K562 (cell line): ENCODE measurements around the gene SPAM1. TPM values are rescaled to one million over a fixed set of nuclear protein-coding genes. Genes with fewer than 3 reads are reported as not detected.
A peak's percentile ranks its signal among the peaks of the same experiment; 100 is the strongest.

Source experiments
- BHLHE40 ChIP-seq: IDR thresholded peaks from 2 replicates; pipeline ENCODE4 v1.6.1; 2011; ENCODE audit warnings: low read length, improper control_type of control experiment
- BRF1 ChIP-seq: IDR thresholded peaks from 3 replicates; pipeline ENCODE4 v1.6.1; 2011; ENCODE audit warnings: borderline replicate concordance, mild to moderate bottlenecking; ENCODE audit not compliant: insufficient read length; ENCODE audit errors: extremely low read depth
- CC2D1A ChIP-seq: fragments of 450-650 bp; IDR thresholded peaks from 2 replicates; pipeline ENCODE4 v1.6.1; 2017; ENCODE audit warnings: mild to moderate bottlenecking
- CEBPB ChIP-seq: fragments of 450-650 bp; IDR thresholded peaks from 2 replicates; pipeline ENCODE4 v1.6.1; 2016; ENCODE audit warnings: missing genetic modification characterization, missing compliant biosample characterization
- CHD1 ChIP-seq: fragments of 200-600 bp; sonication (generic); IDR thresholded peaks from one replicate; pipeline ENCODE4 v1.6.1; 2012; ENCODE audit warnings: mild to moderate bottlenecking, moderate library complexity, low read length, inconsistent platforms
- FOXP1 ChIP-seq: sonication (generic); formaldehyde crosslinking; IDR thresholded peaks from 2 replicates; pipeline ENCODE4 v1.8.0; 2022; ENCODE audit warnings: mild to moderate bottlenecking, missing genetic modification reagents
- IFI16 ChIP-seq: fragments of 250-450 bp; sonication (Bioruptor Pico); IDR thresholded peaks from 2 replicates; pipeline ENCODE4 v2.1.2; 2022; ENCODE audit warnings: mild to moderate bottlenecking, inconsistent platforms
- ILK ChIP-seq: fragments of 450-650 bp; IDR thresholded peaks from 2 replicates; pipeline ENCODE4 v1.6.1; 2016; ENCODE audit warnings: missing genetic modification characterization, low read depth, mild to moderate bottlenecking, missing compliant biosample characterization, moderate library complexity, borderline replicate concordance
- NCOA4 ChIP-seq: fragments of 450-650 bp; IDR thresholded peaks from 2 replicates; pipeline ENCODE4 v1.6.1; 2018; ENCODE audit warnings: mild to moderate bottlenecking; ENCODE audit not compliant: partially characterized antibody
- NFE2L1 ChIP-seq: fragments of 450-650 bp; IDR thresholded peaks from 2 replicates; pipeline ENCODE4 v1.6.1; 2016; ENCODE audit warnings: missing genetic modification characterization, low read depth, mild to moderate bottlenecking, missing compliant biosample characterization, moderate library complexity, borderline replicate concordance
- NR4A1 ChIP-seq, 2 experiments: fragments of 250-450 bp in 1 of 2; fragments of 450-650 bp in 1 of 2; sonication (Bioruptor Pico) in 1 of 2; IDR thresholded peaks; 2 replicates each; pipeline versions ENCODE4 v1.4.0 to v1.6.1; 2016 to 2020; ENCODE audit warnings: mild to moderate bottlenecking in 2 of 2, missing compliant biosample characterization in 1 of 2, missing genetic modification characterization in 1 of 2, moderate library complexity in 1 of 2
- SAP30 ChIP-seq: fragments of 200-600 bp; sonication (generic); IDR thresholded peaks from 2 replicates; pipeline ENCODE4 v1.6.1; 2012; ENCODE audit warnings: borderline replicate concordance, low read depth, mild to moderate bottlenecking, moderate library complexity, low read length, control low read depth, inconsistent platforms; ENCODE audit not compliant: insufficient read depth, poor library complexity, severe bottlenecking
- TBP ChIP-seq: optimal IDR thresholded peaks from 2 replicates; pipeline ENCODE3; 2011; ENCODE audit warnings: low read depth, low read length, improper control_type of control experiment
- ZBTB8A ChIP-seq: fragments of 450-650 bp; IDR thresholded peaks from 2 replicates; pipeline ENCODE4 v1.6.1; 2018; ENCODE audit warnings: mild to moderate bottlenecking, moderate library complexity; ENCODE audit not compliant: partially characterized antibody
- ZNF224 ChIP-seq: sonication (generic); formaldehyde crosslinking; IDR thresholded peaks from 2 replicates; pipeline ENCODE4 v1.8.0; 2022; ENCODE audit warnings: mild to moderate bottlenecking, missing genetic modification reagents
- ZNF561 ChIP-seq: fragments of 450-650 bp; formaldehyde crosslinking; conservative IDR thresholded peaks from 2 replicates; pipeline ENCODE4 v1.4.0; 2020; ENCODE audit warnings: mild to moderate bottlenecking, moderate library complexity
- polyA plus RNA-seq, 8 experiments: library from polyadenylated mRNA; depleted of rRNA in 4 of 8; stranded (reverse) in 5 of 8; unstranded in 3 of 8; fragments of >200 nt; fragmentation: Nextera tagmentation in 2 of 8; fragmentation: Illumina TruSeq in 1 of 8; extraction: Ambion mirVana in 2 of 8; extraction: Trizol in 1 of 8; gene quantifications; 2 replicates each; pipeline versions ENCODE4 v1.2.1 to v1.2.3, GENCODE V29; 2011 to 2014; ENCODE audit warnings: inconsistent platforms in 1 of 8, missing spikeins in 1 of 8
- total RNA-seq, 7 experiments: library from RNA; depleted of rRNA in 6 of 7; stranded (reverse); fragments of >200 nt in 6 of 7; fragmentation: Illumina TruSeq in 2 of 7; extraction: Trizol in 2 of 7; gene quantifications; 2 replicates each; pipeline versions ENCODE4 v1.2.1 to v1.2.3, GENCODE V29; 2011 to 2021; ENCODE audit warnings: low replicate concordance in 1 of 7
- TF ChIP-seq, protein P1 (sequence below), 3 experiments: fragments of 200-800 bp in 1 of 3; fragments of 250-450 bp in 1 of 3; fragments of 450-650 bp in 1 of 3; sonication (Bioruptor Pico) in 1 of 3; sonication (Bioruptor generic) in 1 of 3; formaldehyde crosslinking in 1 of 3; IDR thresholded peaks; 2 replicates each; pipeline versions ENCODE4 v1.6.1 to v1.8.0; 2016 to 2022; ENCODE audit warnings: mild to moderate bottlenecking in 2 of 3, missing genetic modification characterization in 2 of 3, missing compliant biosample characterization in 1 of 3, moderate library complexity in 1 of 3
- TF ChIP-seq, protein P2 (sequence below): fragments of 250-450 bp; sonication (Bioruptor Pico); IDR thresholded peaks from 2 replicates; pipeline ENCODE4 v1.4.0; 2020; ENCODE audit warnings: borderline replicate concordance
- TF ChIP-seq, protein P3 (sequence below): fragments of 250-450 bp; sonication (Bioruptor Pico); IDR thresholded peaks from 2 replicates; pipeline ENCODE4 v1.8.0; 2022; ENCODE audit warnings: inconsistent platforms, mild to moderate bottlenecking, moderate library complexity, borderline replicate concordance
- TF ChIP-seq, protein P4 (sequence below): sonication (generic); formaldehyde crosslinking; IDR thresholded peaks from 2 replicates; pipeline ENCODE4 v1.5.0; 2020; ENCODE audit warnings: missing genetic modification reagents

Gene SPAM1
- total and polyA plus RNA-seq, 9 of the 15 experiments (the other 6 are each of a cell fraction or from before 2014, with no cell fraction given) = not detected

DNA sequence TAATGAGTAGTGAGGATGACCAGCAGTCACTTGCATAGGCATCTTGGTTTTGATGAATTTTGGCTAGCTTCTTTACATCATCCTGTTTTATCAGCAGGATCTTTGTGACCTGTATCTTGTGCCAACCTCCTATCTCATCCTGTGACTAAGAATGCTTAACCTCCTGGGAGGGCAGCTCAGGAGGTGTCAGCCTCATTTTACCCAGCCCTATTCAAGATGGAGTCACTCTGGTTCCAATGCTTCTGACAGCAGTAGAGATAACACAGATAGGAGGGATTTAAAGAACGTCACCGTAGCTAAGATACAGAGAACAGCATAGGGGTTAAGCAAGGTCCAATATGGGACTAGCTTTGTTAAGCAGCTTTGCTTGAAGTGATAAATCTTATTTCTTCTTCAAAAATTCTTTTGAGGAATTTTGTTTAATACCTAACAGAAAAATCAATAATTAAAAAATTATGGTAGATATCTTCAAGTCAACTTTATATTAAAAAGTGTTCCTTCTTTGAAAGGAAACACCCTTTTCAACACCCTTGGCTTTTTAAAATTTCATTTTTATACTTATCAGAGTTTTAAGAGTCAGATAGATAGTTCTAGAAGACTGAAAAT, 68.0 kb downstream of the SPAM1 start (continued):
- TF ChIP-seq ZNF561 (CRISPR knock-in tag) (peak; percentile 88), ZBTB8A (no peak), FOXP1 (CRISPR knock-in tag) (no peak), NCOA4 (no peak), IFI16 (CRISPR knock-in tag) (no peak), ILK (tag) (peak; percentile 85), NFE2L1 (tag) (no peak), CC2D1A (no peak), CHD1 (no peak), NR4A1 (CRISPR knock-in tag; IDR thresholded peaks at IDR 0.05) (peak; percentile 95; the same call in 1 of the 2 replicates), NR4A1 (tag; IDR thresholded peaks at IDR 0.05) (peak; percentile 66; the same call in 1 of the 2 replicates), TBP (no peak), CEBPB (tag) (no peak), SAP30 (no peak), ZNF224 (CRISPR knock-in tag) (no peak), BHLHE40 (no peak), BRF1 (no peak)
- TF ChIP-seq, protein P1, sequence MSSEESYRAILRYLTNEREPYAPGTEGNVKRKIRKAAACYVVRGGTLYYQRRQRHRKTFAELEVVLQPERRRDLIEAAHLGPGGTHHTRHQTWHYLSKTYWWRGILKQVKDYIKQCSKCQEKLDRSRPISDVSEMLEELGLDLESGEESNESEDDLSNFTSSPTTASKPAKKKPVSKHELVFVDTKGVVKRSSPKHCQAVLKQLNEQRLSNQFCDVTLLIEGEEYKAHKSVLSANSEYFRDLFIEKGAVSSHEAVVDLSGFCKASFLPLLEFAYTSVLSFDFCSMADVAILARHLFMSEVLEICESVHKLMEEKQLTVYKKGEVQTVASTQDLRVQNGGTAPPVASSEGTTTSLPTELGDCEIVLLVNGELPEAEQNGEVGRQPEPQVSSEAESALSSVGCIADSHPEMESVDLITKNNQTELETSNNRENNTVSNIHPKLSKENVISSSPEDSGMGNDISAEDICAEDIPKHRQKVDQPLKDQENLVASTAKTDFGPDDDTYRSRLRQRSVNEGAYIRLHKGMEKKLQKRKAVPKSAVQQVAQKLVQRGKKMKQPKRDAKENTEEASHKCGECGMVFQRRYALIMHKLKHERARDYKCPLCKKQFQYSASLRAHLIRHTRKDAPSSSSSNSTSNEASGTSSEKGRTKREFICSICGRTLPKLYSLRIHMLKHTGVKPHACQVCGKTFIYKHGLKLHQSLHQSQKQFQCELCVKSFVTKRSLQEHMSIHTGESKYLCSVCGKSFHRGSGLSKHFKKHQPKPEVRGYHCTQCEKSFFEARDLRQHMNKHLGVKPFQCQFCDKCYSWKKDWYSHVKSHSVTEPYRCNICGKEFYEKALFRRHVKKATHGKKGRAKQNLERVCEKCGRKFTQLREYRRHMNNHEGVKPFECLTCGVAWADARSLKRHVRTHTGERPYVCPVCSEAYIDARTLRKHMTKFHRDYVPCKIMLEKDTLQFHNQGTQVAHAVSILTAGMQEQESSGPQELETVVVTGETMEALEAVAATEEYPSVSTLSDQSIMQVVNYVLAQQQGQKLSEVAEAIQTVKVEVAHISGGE (CRISPR knock-in tag; IDR thresholded peaks at IDR 0.05) = peak in 1 of 3 experiments; percentile 63; a peak in 1 of 6 replicates
- TF ChIP-seq, protein P2, sequence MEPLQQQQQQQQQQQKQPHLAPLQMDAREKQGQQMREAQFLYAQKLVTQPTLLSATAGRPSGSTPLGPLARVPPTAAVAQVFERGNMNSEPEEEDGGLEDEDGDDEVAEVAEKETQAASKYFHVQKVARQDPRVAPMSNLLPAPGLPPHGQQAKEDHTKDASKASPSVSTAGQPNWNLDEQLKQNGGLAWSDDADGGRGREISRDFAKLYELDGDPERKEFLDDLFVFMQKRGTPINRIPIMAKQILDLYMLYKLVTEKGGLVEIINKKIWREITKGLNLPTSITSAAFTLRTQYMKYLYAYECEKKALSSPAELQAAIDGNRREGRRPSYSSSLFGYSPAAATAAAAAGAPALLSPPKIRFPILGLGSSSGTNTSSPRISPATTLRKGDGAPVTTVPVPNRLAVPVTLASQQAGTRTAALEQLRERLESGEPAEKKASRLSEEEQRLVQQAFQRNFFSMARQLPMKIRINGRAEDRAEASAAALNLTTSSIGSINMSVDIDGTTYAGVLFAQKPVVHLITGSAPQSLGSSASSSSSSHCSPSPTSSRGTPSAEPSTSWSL (CRISPR knock-in tag) = peak; percentile 98
- TF ChIP-seq, protein P3, sequence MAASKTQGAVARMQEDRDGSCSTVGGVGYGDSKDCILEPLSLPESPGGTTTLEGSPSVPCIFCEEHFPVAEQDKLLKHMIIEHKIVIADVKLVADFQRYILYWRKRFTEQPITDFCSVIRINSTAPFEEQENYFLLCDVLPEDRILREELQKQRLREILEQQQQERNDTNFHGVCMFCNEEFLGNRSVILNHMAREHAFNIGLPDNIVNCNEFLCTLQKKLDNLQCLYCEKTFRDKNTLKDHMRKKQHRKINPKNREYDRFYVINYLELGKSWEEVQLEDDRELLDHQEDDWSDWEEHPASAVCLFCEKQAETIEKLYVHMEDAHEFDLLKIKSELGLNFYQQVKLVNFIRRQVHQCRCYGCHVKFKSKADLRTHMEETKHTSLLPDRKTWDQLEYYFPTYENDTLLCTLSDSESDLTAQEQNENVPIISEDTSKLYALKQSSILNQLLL = no peak
- TF ChIP-seq, protein P4, sequence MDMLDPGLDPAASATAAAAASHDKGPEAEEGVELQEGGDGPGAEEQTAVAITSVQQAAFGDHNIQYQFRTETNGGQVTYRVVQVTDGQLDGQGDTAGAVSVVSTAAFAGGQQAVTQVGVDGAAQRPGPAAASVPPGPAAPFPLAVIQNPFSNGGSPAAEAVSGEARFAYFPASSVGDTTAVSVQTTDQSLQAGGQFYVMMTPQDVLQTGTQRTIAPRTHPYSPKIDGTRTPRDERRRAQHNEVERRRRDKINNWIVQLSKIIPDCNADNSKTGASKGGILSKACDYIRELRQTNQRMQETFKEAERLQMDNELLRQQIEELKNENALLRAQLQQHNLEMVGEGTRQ (CRISPR knock-in tag) = no peak
